ENCODE results near the gene THADA. TPM values are rescaled to one million over a fixed set of nuclear protein-coding genes. Genes with fewer than 3 reads are reported as not detected.

THADA gene
- total RNA-seq, 1 donor from 2014 or later = 50.6 TPM

GRCh38 chr2:43270461-43270860 is 325.4 kb downstream of the THADA start:
- Histone ChIP-seq H3K36me3 (ENCODE audit: control insufficient read depth in 3 of 3, insufficient read depth in 3 of 3, low read length in 3 of 3) (no peaks in the 10 kb centered on the region), H3K4me1 (ENCODE audit: control insufficient read depth in 3 of 3, insufficient read depth in 3 of 3, low read length in 3 of 3) (peaks cover 29 to 44% (median 36%) of the 10 kb centered on the region in 3 donors), H3K27ac (ENCODE audit: low read depth, low read length) (peak overlapping the region; percentile 64), H3K4me3 (ENCODE audit: low read length in 3 of 3) (no peak overlapping the region), H3K9ac (ENCODE audit: low read depth in 1 of 3, low read length in 3 of 3) (no peak overlapping the region), H3K9me3 (ENCODE audit: control insufficient read depth in 3 of 3, low read length in 3 of 3) (no peaks in the 10 kb centered on the region), H3K27me3 (ENCODE audit: control insufficient read depth in 3 of 3, insufficient read depth in 3 of 3, low read length in 3 of 3) (no peaks in the 10 kb centered on the region)

GRCh38 chr2:43269706-43270105 is 326.1 kb downstream of the THADA start:
- Histone ChIP-seq H3K9ac (ENCODE audit: low read depth in 1 of 3, low read length in 3 of 3) (peak overlapping the region in 2 of 3 donors; percentile 27 to 61), H3K36me3 (ENCODE audit: control insufficient read depth in 3 of 3, insufficient read depth in 3 of 3, low read length in 3 of 3) (no peaks in the 10 kb centered on the region), H3K27me3 (ENCODE audit: control insufficient read depth in 3 of 3, insufficient read depth in 3 of 3, low read length in 3 of 3) (no peaks in the 10 kb centered on the region), H3K27ac (ENCODE audit: low read depth, low read length) (peak overlapping the region; percentile 64), H3K4me1 (ENCODE audit: control insufficient read depth in 3 of 3, insufficient read depth in 3 of 3, low read length in 3 of 3) (peaks cover 31 to 48% (median 36%) of the 10 kb centered on the region in 3 donors), H3K4me3 (ENCODE audit: low read length in 3 of 3) (no peak overlapping the region), H3K9me3 (ENCODE audit: control insufficient read depth in 3 of 3, low read length in 3 of 3) (no peaks in the 10 kb centered on the region)

GRCh38 chr2:43269074-43269572 is 326.7 kb downstream of the THADA start:
- H3K9ac ChIP-seq (ENCODE audit: low read depth in 1 of 3, low read length in 3 of 3) = peak overlapping the region; percentile 0 to 61 (median 27)
- H3K9me3 ChIP-seq (ENCODE audit: control insufficient read depth in 3 of 3, low read length in 3 of 3) = no peaks in the 10 kb centered on the region
- no peaks in the 10 kb centered on the region for H3K36me3 ChIP-seq (ENCODE audit: control insufficient read depth in 3 of 3, insufficient read depth in 3 of 3, low read length in 3 of 3)
- peak overlapping the region; percentile 64 for H3K27ac ChIP-seq (ENCODE audit: low read depth, low read length)
- peak overlapping the region in 2 of 3 donors; percentile 45 to 49 for H3K4me3 ChIP-seq (ENCODE audit: low read length in 3 of 3)
- H3K4me1 ChIP-seq (ENCODE audit: control insufficient read depth in 3 of 3, insufficient read depth in 3 of 3, low read length in 3 of 3) = peaks cover 31 to 49% (median 36%) of the 10 kb centered on the region in 3 donors
- no peaks in the 10 kb centered on the region for H3K27me3 ChIP-seq (ENCODE audit: control insufficient read depth in 3 of 3, insufficient read depth in 3 of 3, low read length in 3 of 3)

GRCh38 chr2:43268066-43268953 is 327.5 kb downstream of the THADA start:
- no peaks in the 10 kb centered on the region for H3K9me3 ChIP-seq (ENCODE audit: control insufficient read depth in 3 of 3, low read length in 3 of 3)
- no peaks in the 10 kb centered on the region for H3K27me3 ChIP-seq (ENCODE audit: control insufficient read depth in 3 of 3, insufficient read depth in 3 of 3, low read length in 3 of 3)
- H3K36me3 ChIP-seq (ENCODE audit: control insufficient read depth in 3 of 3, insufficient read depth in 3 of 3, low read length in 3 of 3) = no peaks in the 10 kb centered on the region
- peak overlapping the region in 2 of 3 donors; percentile 27 to 61 for H3K9ac ChIP-seq (ENCODE audit: low read depth in 1 of 3, low read length in 3 of 3)
- H3K4me1 ChIP-seq (ENCODE audit: control insufficient read depth in 3 of 3, insufficient read depth in 3 of 3, low read length in 3 of 3) = peaks cover 25 to 43% (median 28%) of the 10 kb centered on the region in 3 donors
- peak overlapping the region; percentile 64 for H3K27ac ChIP-seq (ENCODE audit: low read depth, low read length)
- H3K4me3 ChIP-seq (ENCODE audit: low read length in 3 of 3) = peak overlapping the region in 1 of 3 donors; percentile 45

GRCh38 chr2:43267381-43267780 is 328.5 kb downstream of the THADA start:
- Histone ChIP-seq H3K9me3 (ENCODE audit: control insufficient read depth in 3 of 3, low read length in 3 of 3) (no peaks in the 10 kb centered on the region), H3K4me3 (ENCODE audit: low read length in 3 of 3) (no peak overlapping the region), H3K36me3 (ENCODE audit: control insufficient read depth in 3 of 3, insufficient read depth in 3 of 3, low read length in 3 of 3) (no peaks in the 10 kb centered on the region), H3K27ac (ENCODE audit: low read depth, low read length) (no peak overlapping the region), H3K4me1 (ENCODE audit: control insufficient read depth in 3 of 3, insufficient read depth in 3 of 3, low read length in 3 of 3) (peaks cover 25 to 43% (median 28%) of the 10 kb centered on the region in 3 donors), H3K27me3 (ENCODE audit: control insufficient read depth in 3 of 3, insufficient read depth in 3 of 3, low read length in 3 of 3) (no peaks in the 10 kb centered on the region), H3K9ac (ENCODE audit: low read depth in 1 of 3, low read length in 3 of 3) (no peak overlapping the region)

- H3K36me3 ChIP-seq (ENCODE audit: control insufficient read depth in 3 of 3, insufficient read depth in 3 of 3, low read length in 3 of 3) = no peaks in the 10 kb centered on the region
- H3K27ac ChIP-seq (ENCODE audit: low read depth, low read length) = no peak overlapping the region
- H3K4me1 ChIP-seq (ENCODE audit: control insufficient read depth in 3 of 3, insufficient read depth in 3 of 3, low read length in 3 of 3) = peaks cover 25 to 43% (median 28%) of the 10 kb centered on the region in 3 donors
- no peak overlapping the region for H3K9ac ChIP-seq (ENCODE audit: low read depth in 1 of 3, low read length in 3 of 3)
- no peaks in the 10 kb centered on the region for H3K27me3 ChIP-seq (ENCODE audit: control insufficient read depth in 3 of 3, insufficient read depth in 3 of 3, low read length in 3 of 3)
- H3K4me3 ChIP-seq (ENCODE audit: low read length in 3 of 3) = no peak overlapping the region
- no peaks in the 10 kb centered on the region for H3K9me3 ChIP-seq (ENCODE audit: control insufficient read depth in 3 of 3, low read length in 3 of 3)
Observed at GRCh38 chr2:43266711-43267111, 329.1 kb downstream of the THADA start.

- Histone ChIP-seq H3K36me3 (ENCODE audit: control insufficient read depth in 3 of 3, insufficient read depth in 3 of 3, low read length in 3 of 3) (no peaks in the 10 kb centered on the region), H3K4me1 (ENCODE audit: control insufficient read depth in 3 of 3, insufficient read depth in 3 of 3, low read length in 3 of 3) (peaks cover 25 to 39% (median 27%) of the 10 kb centered on the region in 3 donors), H3K4me3 (ENCODE audit: low read length in 3 of 3) (no peak overlapping the region), H3K27me3 (ENCODE audit: control insufficient read depth in 3 of 3, insufficient read depth in 3 of 3, low read length in 3 of 3) (no peaks in the 10 kb centered on the region), H3K9me3 (ENCODE audit: control insufficient read depth in 3 of 3, low read length in 3 of 3) (no peaks in the 10 kb centered on the region), H3K27ac (ENCODE audit: low read depth, low read length) (peak overlapping the region; percentile 67), H3K9ac (ENCODE audit: low read depth in 1 of 3, low read length in 3 of 3) (no peak overlapping the region)
Observed at GRCh38 chr2:43265421-43265820, 330.4 kb downstream of the THADA start.

- H3K9me3 ChIP-seq (ENCODE audit: control insufficient read depth in 3 of 3, low read length in 3 of 3) = no peaks in the 10 kb centered on the region
- H3K4me1 ChIP-seq (ENCODE audit: control insufficient read depth in 3 of 3, insufficient read depth in 3 of 3, low read length in 3 of 3) = peaks cover 22 to 35% (median 23%) of the 10 kb centered on the region in 3 donors
- no peaks in the 10 kb centered on the region for H3K27me3 ChIP-seq (ENCODE audit: control insufficient read depth in 3 of 3, insufficient read depth in 3 of 3, low read length in 3 of 3)
- no peaks in the 10 kb centered on the region for H3K36me3 ChIP-seq (ENCODE audit: control insufficient read depth in 3 of 3, insufficient read depth in 3 of 3, low read length in 3 of 3)
- H3K9ac ChIP-seq (ENCODE audit: low read depth in 1 of 3, low read length in 3 of 3) = no peak overlapping the region
- no peak overlapping the region for H3K4me3 ChIP-seq (ENCODE audit: low read length in 3 of 3)
- H3K27ac ChIP-seq (ENCODE audit: low read depth, low read length) = peak overlapping the region; percentile 67
Observed at GRCh38 chr2:43265001-43265400, 330.8 kb downstream of the THADA start.

- H3K4me3 ChIP-seq (ENCODE audit: low read length in 3 of 3) = no peak overlapping the region
- H3K27ac ChIP-seq (ENCODE audit: low read depth, low read length) = no peak overlapping the region
Observed at GRCh38 chr2:43262951-43263350, 332.9 kb downstream of the THADA start.

GRCh38 chr2:43262239-43262638 is 333.6 kb downstream of the THADA start:
- no peaks in the 10 kb centered on the region for H3K9me3 ChIP-seq (ENCODE audit: control insufficient read depth in 3 of 3, low read length in 3 of 3)
- H3K4me3 ChIP-seq (ENCODE audit: low read length in 3 of 3) = no peak overlapping the region
- no peaks in the 10 kb centered on the region for H3K36me3 ChIP-seq (ENCODE audit: control insufficient read depth in 3 of 3, insufficient read depth in 3 of 3, low read length in 3 of 3)
- H3K4me1 ChIP-seq (ENCODE audit: control insufficient read depth in 3 of 3, insufficient read depth in 3 of 3, low read length in 3 of 3) = peaks cover 3 to 18% (median 5%) of the 10 kb centered on the region in 3 donors
- H3K27ac ChIP-seq (ENCODE audit: low read depth, low read length) = no peak overlapping the region
- H3K9ac ChIP-seq (ENCODE audit: low read depth in 1 of 3, low read length in 3 of 3) = no peak overlapping the region
- H3K27me3 ChIP-seq (ENCODE audit: control insufficient read depth in 3 of 3, insufficient read depth in 3 of 3, low read length in 3 of 3) = no peaks in the 10 kb centered on the region

More at GRCh38 chr2:43262951-43263350, 332.9 kb downstream of the THADA start:
- H3K9me3 ChIP-seq (ENCODE audit: control insufficient read depth in 3 of 3, low read length in 3 of 3) = no peaks in the 10 kb centered on the region
- H3K36me3 ChIP-seq (ENCODE audit: control insufficient read depth in 3 of 3, insufficient read depth in 3 of 3, low read length in 3 of 3) = no peaks in the 10 kb centered on the region
- H3K4me1 ChIP-seq (ENCODE audit: control insufficient read depth in 3 of 3, insufficient read depth in 3 of 3, low read length in 3 of 3) = peaks cover 4 to 18% (median 5%) of the 10 kb centered on the region in 3 donors
- no peaks in the 10 kb centered on the region for H3K27me3 ChIP-seq (ENCODE audit: control insufficient read depth in 3 of 3, insufficient read depth in 3 of 3, low read length in 3 of 3)
- H3K9ac ChIP-seq (ENCODE audit: low read depth in 1 of 3, low read length in 3 of 3) = no peak overlapping the region

Data from skeletal muscle tissue (tissue), 4 donors.